ENCODE measurements around the gene CCDC169.
"Not testable (repeated sequence)": the region's sequence is repeated elsewhere in the genome, so short reads cannot be mapped to it uniquely, and the experiment has no call there.

CCDC169 gene

GRCh38 chr13:36313047-36313969 lies 15.7 kb upstream of the CCDC169 start:
- no peak for DNase-seq

GRCh38 chr13:36310417-36311108 lies 12.9 kb upstream of the CCDC169 start:
- no peak for DNase-seq

- no peak for DNase-seq
These were observed 4.7 kb upstream of the CCDC169 start for GRCh38 chr13:36302289-36302688.

GRCh38 chr13:36299469-36299868 lies 1.9 kb upstream of the CCDC169 start:
- not testable (repeated sequence) for DNase-seq

- DNase-seq: no peak
These were observed 988 bp upstream of the CCDC169 start for GRCh38 chr13:36298535-36299068.

- no peak for DNase-seq
These were observed 3.5 kb downstream of the CCDC169 start for GRCh38 chr13:36294096-36294495.

- no peak for DNase-seq
These were observed 4.1 kb downstream of the CCDC169 start for GRCh38 chr13:36293497-36293896.

- DNase-seq: no peak
These were observed 8.7 kb downstream of the CCDC169 start for GRCh38 chr13:36288794-36289391.

GRCh38 chr13:36286006-36286405 lies 11.6 kb downstream of the CCDC169 start:
- DNase-seq: no peak

GRCh38 chr13:36282821-36283432 lies 14.7 kb downstream of the CCDC169 start:
- DNase-seq: peak in 1 of 2 donors; percentile 58

GRCh38 chr13:36275190-36276002 lies 22.2 kb downstream of the CCDC169 start:
- DNase-seq: peak in 1 of 2 donors; percentile 56

GRCh38 chr13:36273431-36273830 lies 24.2 kb downstream of the CCDC169 start:
- DNase-seq: no peak

- no peak for DNase-seq
These were observed 35.6 kb downstream of the CCDC169 start for GRCh38 chr13:36261976-36262375.

- no peak for DNase-seq
These were observed 36.6 kb downstream of the CCDC169 start for GRCh38 chr13:36261011-36261410.

GRCh38 chr13:36259361-36260137 lies 38.1 kb downstream of the CCDC169 start:
- DNase-seq: no peak

- DNase-seq: no peak
These were observed 38.8 kb downstream of the CCDC169 start for GRCh38 chr13:36258831-36259230.

GRCh38 chr13:36251526-36251925 lies 46.1 kb downstream of the CCDC169 start:
- no peak for DNase-seq

- DNase-seq: no peak
These were observed 46.6 kb downstream of the CCDC169 start for GRCh38 chr13:36251017-36251416.

- DNase-seq: no peak
These were observed 48.9 kb downstream of the CCDC169 start for GRCh38 chr13:36248700-36249099.

- DNase-seq: no peak
These were observed 52.6 kb downstream of the CCDC169 start for GRCh38 chr13:36244990-36245389.

GRCh38 chr13:36244073-36244472 lies 53.5 kb downstream of the CCDC169 start:
- no peak for DNase-seq

All from hippocampal formation (tissue), 2 donors.